ENCODE results near the gene MT1M. TPM values are rescaled to one million over a fixed set of nuclear protein-coding genes. Genes with fewer than 3 reads are reported as not detected.

Gene MT1M
- polyA plus RNA-seq, 3 donors, result not detected

- Histone ChIP-seq H2AFZ (ENCODE audit: insufficient read depth, low read depth, low read length, poor library complexity, severe bottlenecking) (peak overlapping the region; percentile 61), H3K4me2 (replicated peaks; ENCODE audit: extremely low read depth, low read length, poor library complexity, severe bottlenecking) (peak overlapping the region; percentile 87), H3K79me2 (ENCODE audit: insufficient read depth, low read length) (no peaks in the 10 kb centered on the region), H3K4me1 (ENCODE audit: control insufficient read depth in 1 of 2, insufficient read depth in 2 of 2, low read length in 2 of 2) (peaks cover 34 to 41% of the 10 kb centered on the region in 2 donors), H3K9me3 (replicated peaks in 1 of 2; ENCODE audit: control insufficient read depth in 1 of 2, insufficient read depth in 1 of 2, low read length in 2 of 2) (no peaks in the 10 kb centered on the region), H3K27ac (ENCODE audit: low read depth in 1 of 2, low read length in 2 of 2) (peak overlapping the region; percentile 81 to 93), H3K9ac (ENCODE audit: insufficient read depth, low read length, poor library complexity, severe bottlenecking) (no peak overlapping the region), H3K36me3 (replicated peaks in 1 of 2; ENCODE audit: control insufficient read depth in 1 of 2, insufficient read depth in 2 of 2, low read length in 2 of 2) (no peaks in the 10 kb centered on the region), H4K20me1 (ENCODE audit: insufficient read depth, low read length) (no peaks in the 10 kb centered on the region), H3K27me3 (ENCODE audit: control insufficient read depth in 2 of 2, insufficient read depth in 2 of 2, low read length in 2 of 2) (peaks cover 0 to 3% of the 10 kb centered on the region in 2 donors), H3K4me3 (replicated peaks in 1 of 3; ENCODE audit: low read depth in 2 of 3, low read length in 3 of 3) (peak overlapping the region in 1 of 3 experiments; percentile 97)
- Mint-ChIP-seq H3K4me1 (peaks cover 43% of the 10 kb centered on the region), H3K27me3 (ENCODE audit: low read depth in 3 of 3) (peaks cover 5 to 7% (median 5%) of the 10 kb centered on the region in 3 donors), H3K36me3 (no peaks in the 10 kb centered on the region), H3K9me3 (peaks cover 0 to 3% (median 0%) of the 10 kb centered on the region in 7 donors), H3K4me3 (peak overlapping the region in 1 of 2 donors; percentile 87), H3K27ac (peak overlapping the region; percentile 87 to 96 (median 94))
- intact Hi-C loops (cut with micrococcal nuclease), result no loop called here
- 94% methylated on average over 2 of the region's 2 CpGs for WGBS (ENCODE audit: insufficient coverage)
- DNase-seq, result peak in 1 of 3 donors; percentile 12
- no peak for TF ChIP-seq CTCF (IDR thresholded peaks at IDR 0.05)
Measured at GRCh38 chr16:56610609-56611111, 21.8 kb upstream of the MT1M start.

DNA sequence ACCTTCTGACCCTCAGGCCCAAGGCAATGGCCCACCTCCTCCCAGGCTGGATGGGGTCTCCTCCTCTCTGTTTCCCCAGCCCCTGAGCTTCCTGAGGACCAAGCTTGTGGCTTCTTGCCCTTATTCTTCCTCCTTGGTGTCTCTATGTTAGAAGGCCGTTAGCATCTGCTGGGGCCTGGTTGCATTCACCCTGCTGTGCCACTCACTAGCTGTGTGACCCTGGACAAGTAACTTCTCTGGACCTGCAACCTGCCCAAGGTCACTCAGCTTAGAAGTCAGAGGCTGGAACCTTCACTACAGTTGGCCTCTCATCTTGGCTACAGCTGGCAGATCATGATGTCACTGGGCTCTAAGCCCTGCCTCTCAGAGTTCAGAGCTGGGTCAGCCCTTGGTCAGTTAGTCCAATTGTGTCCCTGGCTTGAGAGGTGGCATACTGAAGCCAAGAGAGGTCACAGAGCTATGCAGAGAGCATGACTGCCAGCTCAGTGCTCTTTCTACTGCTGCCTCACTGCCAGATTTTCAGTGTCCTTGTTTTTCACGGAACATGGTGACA, 21.1 kb upstream of the MT1M start:
- DNase-seq, result no peak
- intact Hi-C loops (cut with micrococcal nuclease), result no loop called here
- H3K9ac ChIP-seq (ENCODE audit: insufficient read depth, low read length, poor library complexity, severe bottlenecking), result no peak overlapping the region
- TF ChIP-seq CTCF (IDR thresholded peaks at IDR 0.05), result no peak
- H3K4me1 Mint-ChIP-seq, result peaks cover 43% of the 10 kb centered on the region
- H3K4me1 ChIP-seq (ENCODE audit: control insufficient read depth in 1 of 2, insufficient read depth in 2 of 2, low read length in 2 of 2), result peaks cover 34 to 41% of the 10 kb centered on the region in 2 donors
- WGBS (ENCODE audit: insufficient coverage), result 71% methylated on average over 1 of the region's 2 CpGs
- H3K36me3 Mint-ChIP-seq, result no peaks in the 10 kb centered on the region
- no peak overlapping the region for H3K4me3 ChIP-seq (replicated peaks in 1 of 3; ENCODE audit: low read depth in 2 of 3, low read length in 3 of 3)
- peak overlapping the region in 6 of 7 donors; percentile 11 to 95 (median 85) for H3K27ac Mint-ChIP-seq
- H3K79me2 ChIP-seq (ENCODE audit: insufficient read depth, low read length), result no peaks in the 10 kb centered on the region
- no peaks in the 10 kb centered on the region for H3K9me3 ChIP-seq (replicated peaks in 1 of 2; ENCODE audit: control insufficient read depth in 1 of 2, insufficient read depth in 1 of 2, low read length in 2 of 2)
- peaks cover 0 to 8% of the 10 kb centered on the region in 2 donors for H3K27me3 ChIP-seq (ENCODE audit: control insufficient read depth in 2 of 2, insufficient read depth in 2 of 2, low read length in 2 of 2)
- H3K36me3 ChIP-seq (replicated peaks in 1 of 2; ENCODE audit: control insufficient read depth in 1 of 2, insufficient read depth in 2 of 2, low read length in 2 of 2), result no peaks in the 10 kb centered on the region
- H3K27me3 Mint-ChIP-seq (ENCODE audit: low read depth in 3 of 3), result peaks cover 8 to 10% (median 9%) of the 10 kb centered on the region in 3 donors
- no peak overlapping the region for H2AFZ ChIP-seq (ENCODE audit: insufficient read depth, low read depth, low read length, poor library complexity, severe bottlenecking)
- peaks cover 0 to 3% (median 0%) of the 10 kb centered on the region in 7 donors for H3K9me3 Mint-ChIP-seq
- H4K20me1 ChIP-seq (ENCODE audit: insufficient read depth, low read length), result no peaks in the 10 kb centered on the region
- H3K4me3 Mint-ChIP-seq, result no peak overlapping the region
- no peak overlapping the region for H3K4me2 ChIP-seq (replicated peaks; ENCODE audit: extremely low read depth, low read length, poor library complexity, severe bottlenecking)
- H3K27ac ChIP-seq (ENCODE audit: low read depth in 1 of 2, low read length in 2 of 2), result peak overlapping the region in 1 of 2 donors; percentile 93

All from CD14-positive monocyte (primary cell).